ENCODE results near the gene ASIC1.
"Not testable (repeated sequence)": the region's sequence is repeated elsewhere in the genome, so short reads cannot be mapped to it uniquely, and the experiment has no call there.

Gene ASIC1

GRCh38 chr12:50057000-50057841 is at the start of gene ASIC1:
ASIC1 (plus strand) TSS chr12:50057596; CDS start chr12:50058767, 1,171 bp downstream.
- peak; percentile 67 for DNase-seq

- DNase-seq, result no peak
Measured at GRCh38 chr12:50013361-50014147, 43.8 kb upstream of the ASIC1 start.

- DNase-seq, result no peak
Measured at GRCh38 chr12:50014342-50014741, 43.1 kb upstream of the ASIC1 start.

GRCh38 chr12:50016501-50017475 is 40.6 kb upstream of the ASIC1 start:
- DNase-seq, result no peak

- DNase-seq, result no peak
Measured at GRCh38 chr12:50017641-50018040, 39.8 kb upstream of the ASIC1 start.

- DNase-seq, result no peak
Measured at GRCh38 chr12:50018154-50018553, 39.2 kb upstream of the ASIC1 start.

- no peak for DNase-seq
Measured at GRCh38 chr12:50018968-50019367, 38.4 kb upstream of the ASIC1 start.

GRCh38 chr12:50019524-50019923 is 37.9 kb upstream of the ASIC1 start:
- no peak for DNase-seq

- DNase-seq, result no peak
Measured at GRCh38 chr12:50021031-50021430, 36.4 kb upstream of the ASIC1 start.

- DNase-seq, result no peak
Measured at GRCh38 chr12:50022903-50023302, 34.5 kb upstream of the ASIC1 start.

GRCh38 chr12:50024227-50024626 is 33.2 kb upstream of the ASIC1 start:
- no peak for DNase-seq

GRCh38 chr12:50024805-50025186 is 32.6 kb upstream of the ASIC1 start:
- no peak for DNase-seq

GRCh38 chr12:50025187-50026059 is 32.0 kb upstream of the ASIC1 start, which contains the start of gene RACGAP1:
RACGAP1 (minus strand) TSS chr12:50025494; CDS start chr12:50016715, 8,779 bp downstream.
- DNase-seq, result peak; percentile 95

GRCh38 chr12:50026691-50027090 is 30.7 kb upstream of the ASIC1 start:
- no peak for DNase-seq

- DNase-seq, result not testable (repeated sequence)
Measured at GRCh38 chr12:50030449-50030848, 26.9 kb upstream of the ASIC1 start.

- no peak for DNase-seq
Measured at GRCh38 chr12:50032515-50032853, 24.9 kb upstream of the ASIC1 start.

GRCh38 chr12:50032854-50033581 is 24.4 kb upstream of the ASIC1 start:
- DNase-seq, result no peak

GRCh38 chr12:50038336-50038735 is 19.1 kb upstream of the ASIC1 start:
- DNase-seq, result no peak

GRCh38 chr12:50039151-50039835 is 18.1 kb upstream of the ASIC1 start:
- peak; percentile 99 for DNase-seq

GRCh38 chr12:50040657-50041056 is 16.7 kb upstream of the ASIC1 start:
- no peak for DNase-seq

Data from stimulated activated CD8-positive, alpha-beta memory T cell treated with anti-CD3 and anti-CD28 coated beads, Interleukin-4, amount 100 ng/mL, for 48 hours (primary cell).